ENCODE data around the gene MAPK12. TPM values are rescaled to one million over a fixed set of nuclear protein-coding genes. Genes with fewer than 3 reads are reported as not detected.

The MAPK12 gene
- polyA plus RNA-seq, 1 donor from 2014 or later = 36.7 TPM

- Histone ChIP-seq H3K27me3 (ENCODE audit: insufficient read depth, low read depth, low read length) (no peaks in the 10 kb centered on the region), H4K20me1 (ENCODE audit: insufficient read depth) (no peaks in the 10 kb centered on the region), H3K9me2 (ENCODE audit: insufficient read depth, low read length) (no peaks in the 10 kb centered on the region), H3K79me2 (replicated peaks; ENCODE audit: insufficient read depth, low read length) (peaks cover 14% of the 10 kb centered on the region), H3K4me2 (ENCODE audit: low read length) (no peak overlapping the region), H3K27ac (ENCODE audit: low read length) (no peak overlapping the region), H3K4me3 (ENCODE audit: low read length) (no peak overlapping the region), H3K9me3 (ENCODE audit: low read length) (no peaks in the 10 kb centered on the region), H3K9ac (ENCODE audit: low read length) (no peak overlapping the region), H2AFZ (ENCODE audit: low read depth, low read length) (no peak overlapping the region), H3K36me3 (ENCODE audit: insufficient read depth, low read length) (no peaks in the 10 kb centered on the region), H3F3A (ENCODE audit: insufficient read depth, low read length, poor library complexity, severe bottlenecking) (no peaks in the 10 kb centered on the region)
- no peak for TF ChIP-seq RAD21 (conservative IDR thresholded peaks at IDR 0.05)
- TF ChIP-seq TAF1 (IDR thresholded peaks at IDR 0.05; ENCODE audit: low read depth) = no peak
- no peak for TF ChIP-seq REST (IDR thresholded peaks at IDR 0.05; ENCODE audit: borderline replicate concordance)
- TF ChIP-seq EZH2 (IDR thresholded peaks at IDR 0.05; ENCODE audit: borderline replicate concordance, insufficient read depth, low read length, poor library complexity, severe bottlenecking) = no peak
- TF ChIP-seq MXI1 (conservative IDR thresholded peaks at IDR 0.05; ENCODE audit: poor library complexity, severe bottlenecking) = no peak
- no peak for TF ChIP-seq CTCF (IDR thresholded peaks at IDR 0.05; ENCODE audit: poor library complexity, severe bottlenecking)
- no peak for TF ChIP-seq POLR2AphosphoS5 (IDR thresholded peaks at IDR 0.05)
- no peak for TF ChIP-seq EP300 (conservative IDR thresholded peaks at IDR 0.05; ENCODE audit: poor library complexity, severe bottlenecking)
- TF ChIP-seq SMC3 (conservative IDR thresholded peaks at IDR 0.05; ENCODE audit: poor library complexity) = no peak
Measured at GRCh38 chr22:50247748-50248147, 13.7 kb downstream of the MAPK12 start.

GRCh38 chr22:50246242-50247175 lies 15.0 kb downstream of the MAPK12 start:
- H3K9ac ChIP-seq (ENCODE audit: low read length) = peak overlapping the region; percentile 86
- no peaks in the 10 kb centered on the region for H4K20me1 ChIP-seq (ENCODE audit: insufficient read depth)
- H2AFZ ChIP-seq (ENCODE audit: low read depth, low read length) = no peak overlapping the region
- no peaks in the 10 kb centered on the region for H3K9me3 ChIP-seq (ENCODE audit: low read length)
- H3K79me2 ChIP-seq (replicated peaks; ENCODE audit: insufficient read depth, low read length) = peaks cover 26% of the 10 kb centered on the region
- no peaks in the 10 kb centered on the region for H3F3A ChIP-seq (ENCODE audit: insufficient read depth, low read length, poor library complexity, severe bottlenecking)
- no peaks in the 10 kb centered on the region for H3K9me2 ChIP-seq (ENCODE audit: insufficient read depth, low read length)
- H3K4me2 ChIP-seq (ENCODE audit: low read length) = no peak overlapping the region
- H3K4me3 ChIP-seq (ENCODE audit: low read length) = peak overlapping the region; percentile 95
- no peaks in the 10 kb centered on the region for H3K27me3 ChIP-seq (ENCODE audit: insufficient read depth, low read depth, low read length)
- H3K27ac ChIP-seq (ENCODE audit: low read length) = no peak overlapping the region
- no peaks in the 10 kb centered on the region for H3K36me3 ChIP-seq (ENCODE audit: insufficient read depth, low read length)
- TF ChIP-seq POLR2AphosphoS5 (IDR thresholded peaks at IDR 0.05) (no peak), MXI1 (conservative IDR thresholded peaks at IDR 0.05; ENCODE audit: poor library complexity, severe bottlenecking) (no peak), REST (IDR thresholded peaks at IDR 0.05; ENCODE audit: borderline replicate concordance) (no peak), CTCF (IDR thresholded peaks at IDR 0.05; ENCODE audit: poor library complexity, severe bottlenecking) (peak; percentile 40), EZH2 (IDR thresholded peaks at IDR 0.05; ENCODE audit: borderline replicate concordance, insufficient read depth, low read length, poor library complexity, severe bottlenecking) (no peak), SMC3 (conservative IDR thresholded peaks at IDR 0.05; ENCODE audit: poor library complexity) (no peak), RAD21 (conservative IDR thresholded peaks at IDR 0.05) (no peak), TAF1 (IDR thresholded peaks at IDR 0.05; ENCODE audit: low read depth) (no peak)
